Measurements from ENCODE around the gene ASF1A. TPM values are rescaled to one million over a fixed set of nuclear protein-coding genes. Genes with fewer than 3 reads are reported as not detected.

ASF1A gene
- total and polyA plus RNA-seq, 9 of the 15 experiments (the other 6 are each of a cell fraction or from before 2014, with no cell fraction given), result 31.5 to 45.3 (median 34.8) TPM

DNA sequence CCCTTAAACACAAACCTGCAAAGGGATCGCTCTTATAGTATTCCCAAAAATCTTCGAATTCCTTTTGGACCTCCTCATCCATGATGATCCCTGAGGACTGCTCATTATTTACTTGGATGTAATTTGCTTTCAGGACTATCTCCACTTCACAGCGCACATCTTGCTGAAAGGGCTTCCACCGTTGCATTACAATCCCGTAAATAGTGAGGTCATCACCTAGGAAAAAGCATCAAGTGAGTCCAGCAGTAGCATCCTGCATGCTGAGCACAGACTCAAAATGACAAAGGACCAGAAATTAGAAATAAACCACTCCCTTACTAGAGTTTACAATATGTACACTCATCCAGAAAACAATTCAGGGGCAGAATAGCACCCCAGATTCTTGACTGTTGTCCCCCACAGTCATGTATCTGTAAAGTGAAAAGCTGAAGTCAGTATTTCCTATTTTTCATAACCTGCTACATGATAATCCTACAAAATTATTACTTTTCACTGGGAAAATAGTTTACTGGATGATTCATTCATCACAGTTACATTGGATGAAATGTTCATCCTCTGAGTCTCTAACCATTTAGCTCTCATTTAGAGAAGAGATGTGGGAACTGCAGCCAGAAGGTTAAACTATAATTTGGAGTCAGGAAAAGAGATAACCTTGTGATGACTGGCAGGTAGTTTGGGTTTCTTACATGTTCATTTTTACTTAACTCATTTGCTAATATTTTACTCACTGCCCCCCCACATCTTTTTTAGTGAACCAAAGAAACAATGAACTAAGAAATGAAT lies 23.8 kb downstream of the ASF1A start (continued):
- TF ChIP-seq FOS (IDR thresholded peaks at IDR 0.05; ENCODE audit: extremely low read depth, insufficient read length) (no peak), XRCC5 (IDR thresholded peaks at IDR 0.05; ENCODE audit: low read depth, low read length) (no peak), EGR1 (conservative IDR thresholded peaks at IDR 0.05) (no peak), DEAF1 (CRISPR knock-in tag; IDR thresholded peaks at IDR 0.05) (no peak), GMEB1 (CRISPR knock-in tag; IDR thresholded peaks at IDR 0.05) (no peak)

- Histone ChIP-seq H4K20me1 (replicated peaks; ENCODE audit: control insufficient read depth, insufficient read depth, low read length) (no peaks in the 10 kb centered on the region), H3K4me1 (replicated peaks in 1 of 2; ENCODE audit: control insufficient read depth in 2 of 2, insufficient read depth in 2 of 2, low read length in 2 of 2) (no peaks in the 10 kb centered on the region), H3K9me3 (replicated peaks; ENCODE audit: control insufficient read depth, insufficient read depth, low read depth, low read length) (no peaks in the 10 kb centered on the region), H3K79me2 (ENCODE audit: control insufficient read depth, insufficient read depth, low read length) (no peaks in the 10 kb centered on the region), H3K36me3 (ENCODE audit: control insufficient read depth, insufficient read depth, low read length) (peaks cover 93% of the 10 kb centered on the region), H3K27ac (ENCODE audit: extremely low read depth, low read depth, low read length) (no peak overlapping the region), H3K27me3 (ENCODE audit: control insufficient read depth in 2 of 2, insufficient read depth in 2 of 2, low read length in 2 of 2) (no peaks in the 10 kb centered on the region), H3K9ac (ENCODE audit: insufficient read depth in 1 of 2, low read depth in 2 of 2, low read length in 2 of 2) (no peak overlapping the region), H3K9me1 (ENCODE audit: control insufficient read depth, insufficient read depth, low read length) (no peaks in the 10 kb centered on the region), H3K4me3 (no peak overlapping the region), H2AFZ (ENCODE audit: low read depth, low read length) (no peak overlapping the region), H3K4me2 (ENCODE audit: insufficient read depth, low read length) (no peak overlapping the region)
- ATAC-seq (no peak), FAIRE-seq (no peak), DNase-seq (ENCODE audit: extremely low read depth in 1 of 4, low spot score in 3 of 4) (no peak)
- intact Hi-C loops (cut with micrococcal nuclease) (no loop called here), in situ Hi-C loops (cut with MboI) (no loop called here)
- CTCF ChIA-PET (ENCODE audit: low intra/inter-chr PET ratio), result no interaction called here
- no TSS peak for BruUV-seq (replicated peaks)
- TF ChIP-seq LCOR (CRISPR knock-in tag; IDR thresholded peaks at IDR 0.05), result no peak
- no peak for TF ChIP-seq RBM17 (IDR thresholded peaks at IDR 0.05; ENCODE audit: borderline replicate concordance, low read depth, low read length)
- no peak for TF ChIP-seq TCFL5 (CRISPR knock-in tag; conservative IDR thresholded peaks at IDR 0.05)
- TF ChIP-seq STAT5A (IDR thresholded peaks at IDR 0.05; ENCODE audit: borderline replicate concordance, low read length), result no peak
- TF ChIP-seq RHOXF2B (CRISPR knock-in tag; conservative IDR thresholded peaks at IDR 0.05), result no peak
- WGBS (ENCODE audit: insufficient coverage, low coverage, missing lambda C conversion rate), result 94% methylated on average over 2 of the region's 2 CpGs
- POLR2A ChIA-PET, result interaction anchor here (0.8 kb wide), 1 partner anchor 20 kb away, joined by 3 read pairs; no protein-coding TSS in a partner anchor
These were observed 24.4 kb downstream of the ASF1A start for GRCh38 chr6:118918329-118918725.
